OCI-LY7 (cell line): ENCODE measurements around the gene FNDC10.
"Not testable (repeated sequence)": the region's sequence is repeated elsewhere in the genome, so short reads cannot be mapped to it uniquely, and the experiment has no call there.

Experiments used
- CTCF ChIP-seq: fragments of 200-600 bp; sonication (generic); conservative IDR thresholded peaks from 2 replicates; pipeline ENCODE4 v1.5.1; 2014; ENCODE audit warnings: mild to moderate bottlenecking, antibody characterized with exemption, low read length, moderate library complexity, mixed read lengths
- EZH2phosphoT487 ChIP-seq: fragments of 200-600 bp; sonication (generic); IDR thresholded peaks from 2 replicates; pipeline ENCODE4 v1.6.1; 2018; ENCODE audit warnings: low read depth, borderline replicate concordance, mild to moderate bottlenecking, mixed run types, antibody characterized with exemption, low read length, moderate library complexity, mixed read lengths

- TF ChIP-seq CTCF, EZH2phosphoT487: not testable (repeated sequence)
Measured at GRCh38 chr1:1648265-1648664, 48.3 kb upstream of the FNDC10 start.
